ENCODE results near the gene ZBED1.

The ZBED1 gene

DNA sequence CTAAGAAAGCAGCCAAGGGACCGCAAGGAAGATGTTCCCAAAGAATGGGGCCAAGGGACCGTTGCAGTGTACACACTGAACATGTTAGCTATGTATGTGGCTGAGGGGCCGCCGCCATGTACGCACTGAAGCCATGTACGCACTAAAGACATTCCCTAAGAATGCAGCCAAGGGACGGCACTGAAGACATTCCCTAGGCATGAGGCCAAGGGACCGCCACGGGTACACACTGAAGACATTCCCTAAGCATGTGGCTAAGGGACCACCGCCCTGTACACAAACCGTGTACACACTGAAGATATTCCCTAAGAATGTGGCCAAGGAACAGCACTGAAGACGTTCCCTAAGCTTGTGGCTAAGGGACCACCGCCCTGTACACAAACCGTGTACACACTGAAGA lies 54.0 kb downstream of the ZBED1 start:
- H3K9me3 ChIP-seq (ENCODE audit: low read length), result peaks cover 11% of the 10 kb centered on the region
- H2AFZ ChIP-seq (ENCODE audit: low read depth, low read length), result no peak overlapping the region

GRCh38 chrX:2445662-2446623 lies 54.8 kb downstream of the ZBED1 start:
- peaks cover 11% of the 10 kb centered on the region for H3K9me3 ChIP-seq (ENCODE audit: low read length)
- peaks cover 11% of the 10 kb centered on the region for H3K4me1 ChIP-seq (ENCODE audit: insufficient read depth, low read length)
- H3K36me3 ChIP-seq (ENCODE audit: insufficient read depth, low read length), result no peaks in the 10 kb centered on the region
- no peak overlapping the region for H2AFZ ChIP-seq (ENCODE audit: low read depth, low read length)
- no peaks in the 10 kb centered on the region for H3K27me3 ChIP-seq (ENCODE audit: insufficient read depth, low read length)
- H3K4me3 ChIP-seq (ENCODE audit: low read length), result no peak overlapping the region

More for the DNA sequence above, 54.0 kb downstream of the ZBED1 start:
- H3K4me3 ChIP-seq (ENCODE audit: low read length), result no peak overlapping the region
- H3K36me3 ChIP-seq (ENCODE audit: insufficient read depth, low read length), result no peaks in the 10 kb centered on the region
- H3K27me3 ChIP-seq (ENCODE audit: insufficient read depth, low read length), result no peaks in the 10 kb centered on the region
- peaks cover 11% of the 10 kb centered on the region for H3K4me1 ChIP-seq (ENCODE audit: insufficient read depth, low read length)

- no peaks in the 10 kb centered on the region for H3K27me3 ChIP-seq (ENCODE audit: insufficient read depth, low read length)
- no peak overlapping the region for H3K4me3 ChIP-seq (ENCODE audit: low read length)
- H2AFZ ChIP-seq (ENCODE audit: low read depth, low read length), result no peak overlapping the region
- H3K36me3 ChIP-seq (ENCODE audit: insufficient read depth, low read length), result peaks cover 2% of the 10 kb centered on the region
- H3K4me1 ChIP-seq (ENCODE audit: insufficient read depth, low read length), result peaks cover 7% of the 10 kb centered on the region
- peaks cover 25% of the 10 kb centered on the region for H3K9me3 ChIP-seq (ENCODE audit: low read length)
These were observed 58.1 kb downstream of the ZBED1 start for GRCh38 chrX:2442694-2443093.

DNA sequence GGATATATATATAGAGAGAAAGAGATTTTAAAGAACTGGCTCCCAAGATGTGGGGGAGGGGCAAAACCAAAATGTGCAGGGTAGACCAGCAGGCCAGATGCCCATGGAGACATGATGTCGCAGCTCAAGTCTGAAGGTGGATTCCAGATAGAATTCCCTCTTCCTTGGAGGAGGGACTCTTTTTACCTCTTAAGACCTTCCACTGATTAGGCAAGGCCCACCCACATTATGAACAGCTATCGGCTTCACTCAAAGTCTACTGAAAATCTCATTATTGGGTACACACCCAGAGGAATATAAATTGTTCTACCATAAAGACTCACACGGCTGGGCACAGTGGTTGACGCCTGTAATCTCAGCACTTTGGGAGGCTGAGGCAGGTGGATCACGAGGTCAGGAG lies 59.3 kb downstream of the ZBED1 start:
- H3K27me3 ChIP-seq (ENCODE audit: insufficient read depth, low read length), result no peaks in the 10 kb centered on the region
- H3K4me1 ChIP-seq (ENCODE audit: insufficient read depth, low read length), result peaks cover 7% of the 10 kb centered on the region
- no peak overlapping the region for H2AFZ ChIP-seq (ENCODE audit: low read depth, low read length)
- peaks cover 2% of the 10 kb centered on the region for H3K36me3 ChIP-seq (ENCODE audit: insufficient read depth, low read length)
- H3K9me3 ChIP-seq (ENCODE audit: low read length), result peaks cover 20% of the 10 kb centered on the region
- H3K4me3 ChIP-seq (ENCODE audit: low read length), result no peak overlapping the region

DNA sequence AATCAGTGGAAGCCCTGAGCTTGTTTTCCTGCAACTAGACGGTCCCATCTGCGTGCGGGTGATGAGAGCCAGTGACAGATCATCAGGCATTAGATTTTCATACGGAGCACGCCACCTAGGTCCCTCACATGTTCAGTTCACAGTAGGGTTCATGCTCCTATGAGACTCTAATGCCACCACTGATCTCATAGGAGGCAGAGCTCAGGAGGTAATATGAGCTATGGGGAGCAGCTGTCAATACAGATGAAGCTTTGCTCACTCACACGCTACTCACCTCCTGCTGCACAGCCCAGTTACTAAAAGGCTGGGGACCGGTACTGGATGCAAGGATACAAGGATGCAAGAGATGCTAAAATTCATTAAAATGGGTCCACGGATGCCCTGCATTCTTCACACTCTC lies 61.2 kb downstream of the ZBED1 start:
- peaks cover 12% of the 10 kb centered on the region for H3K4me1 ChIP-seq (ENCODE audit: insufficient read depth, low read length)
- H3K4me3 ChIP-seq (ENCODE audit: low read length), result no peak overlapping the region
- H3K36me3 ChIP-seq (ENCODE audit: insufficient read depth, low read length), result peaks cover 2% of the 10 kb centered on the region
- H3K27me3 ChIP-seq (ENCODE audit: insufficient read depth, low read length), result no peaks in the 10 kb centered on the region
- H2AFZ ChIP-seq (ENCODE audit: low read depth, low read length), result no peak overlapping the region
- peaks cover 14% of the 10 kb centered on the region for H3K9me3 ChIP-seq (ENCODE audit: low read length)
